Muscle layer of duodenum (tissue), 2 donors: ENCODE measurements around the gene CLECL1.
"Not testable (repeated sequence)": the region's sequence is repeated elsewhere in the genome, so short reads cannot be mapped to it uniquely, and the experiment has no call there.

Experiments
- H3K27ac ChIP-seq: one replicate; pipeline ENCODE4 v1.7.0; 2013; ENCODE audit warnings: mild to moderate bottlenecking, low read length
- H3K27me3 ChIP-seq: one replicate; pipeline ENCODE4 v1.7.0; 2013; ENCODE audit warnings: low read depth, mild to moderate bottlenecking, control low read depth, low read length
- H3K36me3 ChIP-seq, 2 donors: one replicate each; pipeline ENCODE4 v1.7.0; 2013; ENCODE audit warnings: low read length in 2 of 2, control low read depth in 1 of 2, mild to moderate bottlenecking in 1 of 2; ENCODE audit not compliant: insufficient read depth in 2 of 2, control insufficient read depth in 1 of 2
- H3K4me1 ChIP-seq, 2 donors: one replicate each; pipeline ENCODE4 v1.7.0; 2013; ENCODE audit warnings: low read length in 2 of 2, mild to moderate bottlenecking in 2 of 2, control low read depth in 1 of 2, moderate library complexity in 1 of 2; ENCODE audit not compliant: insufficient read depth in 2 of 2, control insufficient read depth in 1 of 2
- H3K4me3 ChIP-seq, 2 donors: one replicate each; pipeline ENCODE4 v1.7.0; 2013; ENCODE audit warnings: low read length in 2 of 2, low read depth in 1 of 2, mild to moderate bottlenecking in 1 of 2
- H3K9me3 ChIP-seq, 2 donors: one replicate each; pipeline ENCODE4 v1.7.0; 2013; ENCODE audit warnings: low read length in 2 of 2, control low read depth in 1 of 2, mild to moderate bottlenecking in 1 of 2; ENCODE audit not compliant: control insufficient read depth in 1 of 2
- donor health status: healthy.

The CLECL1 gene

DNA sequence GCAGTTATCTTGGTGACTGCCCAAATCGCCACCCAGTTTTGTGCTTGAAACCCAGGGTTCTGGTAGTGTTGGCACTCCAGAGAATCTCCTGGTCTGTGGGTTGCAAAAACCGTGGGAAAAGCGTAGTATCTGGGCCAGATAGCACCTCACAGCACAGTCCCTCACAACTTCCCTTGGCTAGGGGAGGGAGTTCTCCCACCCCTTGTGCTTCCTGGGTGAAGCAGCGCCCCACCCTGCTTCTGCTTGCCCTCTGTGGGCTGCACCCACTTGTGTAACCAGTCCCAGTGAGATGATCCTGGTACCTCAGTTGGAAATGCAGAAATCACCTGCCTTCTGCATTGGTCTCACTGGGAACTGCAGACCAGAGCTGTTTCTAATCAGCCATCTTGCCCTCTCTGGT lies 47.0 kb downstream of the CLECL1 start:
- H3K4me1 ChIP-seq = no peaks in the 10 kb centered on the region
- no peaks in the 10 kb centered on the region for H3K27me3 ChIP-seq
- H3K4me3 ChIP-seq = no peak overlapping the region
- H3K9me3 ChIP-seq = no peaks in the 10 kb centered on the region
- H3K36me3 ChIP-seq = peaks cover 14 to 27% of the 10 kb centered on the region in 2 donors
- H3K27ac ChIP-seq = no peak overlapping the region

DNA sequence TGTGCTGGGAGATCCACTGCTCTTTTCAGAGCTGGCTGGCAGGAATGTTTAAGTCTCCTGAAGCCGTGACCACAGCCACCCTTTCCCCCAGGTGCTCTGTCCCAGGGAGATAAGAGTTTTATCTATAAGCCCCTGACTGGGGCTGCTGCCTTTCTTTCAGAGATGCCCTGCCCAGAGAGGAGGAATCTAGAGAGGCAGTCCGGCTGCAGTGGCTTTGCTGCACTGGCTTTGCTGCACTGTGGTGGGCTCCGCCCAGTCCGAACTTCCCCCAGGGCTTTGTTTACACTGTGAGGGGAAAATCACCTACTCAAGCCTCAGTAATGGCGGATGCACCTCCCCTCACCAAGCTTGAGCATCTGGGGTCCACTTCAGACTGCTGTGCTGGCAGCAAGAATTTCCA lies 47.5 kb downstream of the CLECL1 start:
- H3K4me1 ChIP-seq, H3K27ac ChIP-seq, H3K9me3 ChIP-seq, H3K4me3 ChIP-seq, H3K27me3 ChIP-seq: not testable (repeated sequence)
- peaks cover 14 to 31% of the 10 kb centered on the region in 2 donors for H3K36me3 ChIP-seq

DNA sequence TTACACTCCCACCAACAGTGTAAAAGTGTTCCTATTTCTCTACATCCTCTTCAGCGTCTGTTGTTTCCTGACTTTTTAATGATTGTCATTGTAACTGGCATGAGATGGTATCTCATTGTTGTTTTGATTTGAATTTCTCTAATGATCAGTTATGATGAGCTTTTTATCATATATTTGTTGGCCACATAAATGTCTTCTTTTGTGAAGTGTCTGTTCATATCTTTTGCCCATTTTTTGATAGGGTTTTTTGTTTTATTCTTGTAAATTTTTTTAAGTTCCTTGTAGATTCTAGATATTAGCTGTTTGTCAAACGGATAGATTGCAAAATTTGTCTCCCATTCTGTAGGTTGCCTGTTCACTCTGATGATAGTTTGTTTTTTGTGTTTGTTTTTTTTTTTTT lies 49.9 kb downstream of the CLECL1 start:
- peaks cover 10 to 18% of the 10 kb centered on the region in 2 donors for H3K36me3 ChIP-seq
- not testable (repeated sequence) for H3K27ac ChIP-seq, H3K4me3 ChIP-seq, H3K9me3 ChIP-seq, H3K27me3 ChIP-seq, H3K4me1 ChIP-seq

DNA sequence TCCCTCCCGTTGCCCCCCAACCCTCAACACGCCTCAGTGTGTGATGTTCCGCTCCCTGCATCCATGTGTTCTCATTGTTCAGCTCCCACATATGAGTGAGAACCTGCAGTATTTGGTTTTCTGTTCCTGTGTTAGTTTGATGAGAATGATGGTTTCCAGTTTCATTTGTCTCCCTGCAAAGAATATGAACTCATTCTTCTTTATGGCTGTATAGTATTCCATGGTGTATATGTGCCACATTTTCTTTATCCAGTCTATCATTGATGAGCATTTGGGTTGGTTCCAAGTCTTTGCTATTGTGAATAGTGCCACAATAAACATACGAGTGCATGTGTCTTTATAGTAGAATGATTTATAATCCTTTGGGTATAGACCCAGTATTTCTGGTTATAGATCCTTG lies 50.4 kb downstream of the CLECL1 start:
- H3K4me1 ChIP-seq, H3K9me3 ChIP-seq, H3K4me3 ChIP-seq, H3K27me3 ChIP-seq, H3K27ac ChIP-seq: not testable (repeated sequence)
- H3K36me3 ChIP-seq = peaks cover 9 to 16% of the 10 kb centered on the region in 2 donors

DNA sequence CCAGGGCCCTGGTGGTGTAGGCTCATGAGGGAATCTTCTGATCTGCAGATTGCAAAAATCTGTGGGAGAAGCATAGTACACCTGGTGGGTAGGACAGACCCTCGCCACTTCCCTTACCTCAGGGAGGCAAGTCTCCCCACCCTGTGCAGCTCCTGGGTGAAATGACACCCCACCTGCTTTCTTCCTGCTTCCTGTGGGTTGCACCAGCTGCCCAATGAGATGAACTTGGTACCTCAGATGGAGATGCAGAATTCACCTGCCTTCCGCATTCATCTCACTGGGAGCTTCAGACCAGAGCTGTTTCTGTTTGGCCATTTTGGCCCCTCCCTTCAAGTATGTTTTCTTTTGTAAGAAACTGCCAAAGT lies 58.7 kb downstream of the CLECL1 start:
- H3K4me3 ChIP-seq = no peak overlapping the region
- H3K27me3 ChIP-seq = no peaks in the 10 kb centered on the region
- no peak overlapping the region for H3K27ac ChIP-seq
- no peaks in the 10 kb centered on the region for H3K9me3 ChIP-seq
- peaks cover 0 to 8% of the 10 kb centered on the region in 2 donors for H3K4me1 ChIP-seq
- H3K36me3 ChIP-seq = peaks cover 0 to 8% of the 10 kb centered on the region in 2 donors

DNA sequence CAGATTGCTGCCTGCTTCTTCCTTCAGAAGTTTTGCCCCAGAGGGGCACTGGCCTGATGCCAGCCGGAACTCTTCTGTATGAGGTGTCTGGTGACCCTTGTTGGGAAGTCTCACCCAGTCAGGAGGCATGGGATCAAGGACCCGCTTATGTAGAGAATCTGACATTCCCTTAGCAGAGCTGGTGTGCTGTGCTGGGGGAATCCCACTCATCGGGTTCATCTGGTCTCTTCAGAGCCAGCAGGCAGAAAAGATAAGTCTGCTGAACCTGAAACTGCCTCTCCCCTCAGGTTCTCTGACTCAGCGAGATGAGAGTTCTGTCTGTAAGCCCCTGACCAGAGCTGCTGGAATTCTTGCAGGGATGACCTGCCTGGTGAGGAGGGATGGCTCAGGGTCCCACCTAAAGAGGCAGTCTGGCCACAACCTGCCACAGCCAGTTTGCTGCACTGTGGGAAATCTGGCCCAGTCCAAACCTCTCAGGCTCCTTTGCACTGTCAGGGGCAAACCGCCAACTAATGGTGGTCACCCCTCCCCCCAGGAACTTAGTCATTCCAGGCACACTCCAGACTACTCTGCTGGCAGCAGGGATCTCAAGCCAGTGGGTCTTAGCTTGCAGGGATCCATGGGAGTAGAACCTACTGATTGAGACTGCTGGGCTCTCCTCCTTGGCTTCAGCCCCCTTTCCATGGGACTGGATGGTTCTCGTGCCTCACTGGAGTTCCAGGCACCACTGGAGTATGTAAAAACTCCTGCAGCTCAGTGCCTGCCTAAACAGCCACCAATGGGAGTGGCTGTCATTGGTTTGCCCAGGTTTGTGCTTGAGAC lies 59.3 kb downstream of the CLECL1 start:
- H3K4me3 ChIP-seq = no peak overlapping the region

More for the DNA sequence above, 59.3 kb downstream of the CLECL1 start:
- H3K4me1 ChIP-seq = peaks cover 0 to 8% of the 10 kb centered on the region in 2 donors
- no peaks in the 10 kb centered on the region for H3K27me3 ChIP-seq
- no peak overlapping the region for H3K27ac ChIP-seq
- H3K36me3 ChIP-seq = peaks cover 0 to 8% of the 10 kb centered on the region in 2 donors
- no peaks in the 10 kb centered on the region for H3K9me3 ChIP-seq
